ENCODE data around the gene MRFAP1. TPM values are rescaled to one million over a fixed set of nuclear protein-coding genes. Genes with fewer than 3 reads are reported as not detected.

MRFAP1 gene
- total RNA-seq, 3 donors from 2014 or later, result 116 to 134 (median 128) TPM

DNA sequence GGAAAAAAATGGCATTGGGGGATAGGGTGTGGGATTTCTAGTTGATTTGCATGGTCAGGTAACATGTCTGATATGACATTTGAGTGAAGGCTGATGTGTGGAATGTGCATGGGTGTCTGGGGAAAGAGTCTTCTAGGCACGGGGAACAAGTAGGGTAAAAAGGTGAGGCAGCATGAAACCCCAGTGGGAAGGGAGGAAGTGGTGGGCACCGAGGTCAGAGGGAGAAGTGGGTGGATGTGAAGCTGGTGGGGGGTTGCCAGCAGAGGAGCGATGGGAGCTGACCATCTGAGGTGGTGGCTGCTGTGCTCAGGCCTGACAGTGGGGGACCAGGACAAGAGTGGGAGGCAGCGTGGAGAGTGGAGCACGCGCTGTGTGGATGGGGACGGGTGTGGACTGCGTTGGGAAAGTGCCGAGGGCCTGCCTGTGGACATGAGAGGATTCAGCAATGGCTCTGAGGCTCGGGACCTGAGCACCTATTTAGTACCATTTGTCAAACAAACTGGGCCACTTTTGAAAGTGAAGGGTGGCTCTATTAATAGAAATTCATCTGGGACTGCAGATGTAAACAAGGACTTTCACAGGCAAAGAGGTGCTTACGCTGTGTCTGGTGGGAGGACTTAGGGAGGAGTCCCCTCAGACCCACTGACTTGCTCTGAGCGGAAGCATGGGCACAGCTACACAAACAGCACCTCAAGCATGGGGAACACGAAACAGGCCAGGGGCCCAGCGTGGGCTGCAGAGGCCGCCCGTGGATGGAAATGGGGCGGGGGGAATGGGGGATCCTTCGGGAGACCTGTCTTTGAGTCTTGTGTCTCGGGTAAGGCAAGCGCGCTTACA, 36.5 kb downstream of the MRFAP1 start:
- Mint-ChIP-seq H3K9me3 (peaks cover 6% of the 10 kb centered on the region), H3K36me3 (ENCODE audit: insufficient read depth) (peaks cover 47% of the 10 kb centered on the region), H3K27me3 (ENCODE audit: low read depth) (no peaks in the 10 kb centered on the region), H3K4me3 (peak overlapping the region; percentile 97), H3K4me1 (ENCODE audit: low read depth) (peaks cover 47% of the 10 kb centered on the region)
- DNase-seq (no peak), ATAC-seq (no peak)

DNA sequence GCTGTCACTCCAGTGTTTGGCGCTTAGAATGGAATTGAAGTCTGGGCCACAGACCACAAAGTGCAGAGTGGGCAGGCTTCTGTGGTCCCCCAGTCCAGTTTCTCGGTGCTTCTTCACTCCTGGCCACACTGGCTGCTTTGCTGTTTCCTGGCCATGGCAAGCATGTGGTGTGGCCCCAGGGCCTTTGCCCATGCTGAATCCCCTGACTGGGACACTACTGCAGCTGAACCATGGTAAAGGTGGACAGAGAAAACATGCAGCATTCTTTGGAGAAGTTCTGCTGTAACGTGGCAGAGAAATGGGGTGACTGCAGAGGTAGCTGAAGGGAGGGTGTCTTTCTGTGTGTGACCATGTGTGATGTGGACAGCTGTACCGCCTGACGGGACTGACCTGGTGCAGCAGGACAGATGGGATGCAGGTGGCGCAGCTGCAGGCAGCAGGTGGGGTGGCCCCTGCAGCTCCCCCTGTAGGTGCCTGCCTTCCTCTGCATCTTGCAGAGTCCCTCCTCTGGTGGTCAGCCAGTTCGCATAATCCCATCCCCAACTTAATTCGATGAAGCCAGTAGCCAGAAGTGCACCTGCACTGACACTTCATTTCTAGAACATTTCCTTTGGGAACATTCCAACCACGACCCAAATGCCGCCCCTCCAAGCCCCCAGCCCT, 40.0 kb downstream of the MRFAP1 start:
- ATAC-seq, result no peak

DNA sequence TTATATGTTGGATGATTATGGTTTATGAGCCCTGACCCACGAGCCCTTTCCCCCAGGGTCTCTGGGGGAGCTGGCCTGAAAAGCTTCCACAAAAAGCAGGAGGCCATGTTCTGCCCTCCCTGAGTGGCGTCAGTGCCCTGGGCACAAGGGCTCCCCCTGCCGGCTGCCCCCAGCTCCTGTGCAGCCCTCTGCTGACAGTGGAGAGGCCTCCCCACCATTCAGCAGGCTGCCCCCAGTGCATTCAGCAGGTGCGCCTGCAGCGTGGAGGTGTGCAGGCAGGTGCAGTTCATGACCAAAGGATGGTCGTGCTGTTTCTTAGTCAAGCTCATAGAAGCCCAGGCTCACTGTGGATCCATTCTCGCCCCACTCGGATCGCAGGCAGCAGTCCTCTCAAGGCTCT, 40.7 kb downstream of the MRFAP1 start:
- ATAC-seq (no peak), DNase-seq (no peak)
- H3K9me3 Mint-ChIP-seq, result peaks cover 6% of the 10 kb centered on the region
- no peak overlapping the region for H3K4me3 Mint-ChIP-seq
- no peaks in the 10 kb centered on the region for H3K27me3 Mint-ChIP-seq (ENCODE audit: low read depth)
- peaks cover 32% of the 10 kb centered on the region for H3K36me3 Mint-ChIP-seq (ENCODE audit: insufficient read depth)
- peaks cover 29% of the 10 kb centered on the region for H3K4me1 Mint-ChIP-seq (ENCODE audit: low read depth)

More for the DNA sequence above, 40.0 kb downstream of the MRFAP1 start:
- Mint-ChIP-seq H3K36me3 (ENCODE audit: insufficient read depth) (peaks cover 39% of the 10 kb centered on the region), H3K4me3 (no peak overlapping the region), H3K27me3 (ENCODE audit: low read depth) (no peaks in the 10 kb centered on the region), H3K4me1 (ENCODE audit: low read depth) (peaks cover 33% of the 10 kb centered on the region), H3K9me3 (peaks cover 6% of the 10 kb centered on the region)
- DNase-seq, result no peak

DNA sequence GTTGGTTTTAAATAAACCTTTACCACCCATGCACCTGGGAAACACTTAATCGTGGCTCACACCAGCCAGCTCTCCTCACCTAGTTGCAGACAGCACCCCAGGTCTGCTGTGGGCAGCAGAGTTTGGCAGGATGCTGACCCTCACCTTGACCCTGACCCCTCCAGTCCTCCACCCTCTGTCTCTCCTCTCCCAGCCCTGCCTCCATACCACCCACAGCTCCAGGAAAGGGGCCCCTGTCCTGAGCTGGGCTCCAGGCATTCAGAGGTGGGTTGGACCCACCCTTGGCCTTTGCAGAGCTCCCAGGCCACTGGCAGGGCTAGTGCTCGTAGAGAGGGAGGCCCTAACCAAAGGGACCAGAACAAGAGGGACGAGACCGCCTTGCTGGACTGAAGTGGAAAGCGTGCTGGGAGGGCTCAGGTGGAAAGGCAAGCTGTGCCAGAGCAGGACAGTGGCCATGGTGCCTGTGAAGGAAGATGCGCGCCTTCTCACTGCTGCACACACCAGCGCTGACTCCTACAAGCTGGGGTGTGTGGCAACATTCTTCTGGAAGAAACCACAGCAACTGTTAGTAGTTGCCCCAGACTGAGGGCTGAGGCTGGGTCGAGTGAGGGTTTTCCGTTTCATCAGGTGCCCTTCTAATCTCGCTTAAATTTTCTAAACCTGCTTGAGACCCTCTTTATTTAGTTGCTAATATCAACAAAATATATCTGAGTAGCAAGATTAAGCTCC, 42.5 kb downstream of the MRFAP1 start:
- ATAC-seq (no peak), DNase-seq (no peak)
- peaks cover 21% of the 10 kb centered on the region for H3K36me3 Mint-ChIP-seq (ENCODE audit: insufficient read depth)
- no peaks in the 10 kb centered on the region for H3K27me3 Mint-ChIP-seq (ENCODE audit: low read depth)
- peaks cover 27% of the 10 kb centered on the region for H3K4me1 Mint-ChIP-seq (ENCODE audit: low read depth)
- H3K9me3 Mint-ChIP-seq, result peaks cover 6% of the 10 kb centered on the region
- no peak overlapping the region for H3K4me3 Mint-ChIP-seq

DNA sequence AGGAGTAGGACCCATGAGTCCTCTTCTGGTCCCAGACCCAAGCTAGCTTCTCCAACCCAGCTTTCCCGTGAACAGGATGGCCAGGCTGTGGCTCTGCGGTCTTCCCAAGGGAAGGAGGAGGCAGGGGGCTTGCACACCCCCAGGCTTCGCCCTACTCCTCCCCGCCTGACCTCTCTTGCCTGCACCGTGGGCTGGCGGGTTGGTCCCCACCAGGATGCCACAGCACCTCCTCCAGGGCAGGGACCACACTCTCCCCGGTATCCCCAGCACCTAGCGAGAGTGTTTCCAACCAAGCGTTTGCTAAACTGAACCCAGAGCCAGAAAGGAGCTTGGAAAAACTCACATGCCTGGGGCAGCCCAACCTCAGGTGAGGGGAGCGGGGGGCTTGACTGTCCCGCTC, 44.2 kb downstream of the MRFAP1 start:
- H3K36me3 Mint-ChIP-seq (ENCODE audit: insufficient read depth), result peaks cover 14% of the 10 kb centered on the region
- H3K9me3 Mint-ChIP-seq, result peaks cover 6% of the 10 kb centered on the region
- DNase-seq (no peak), ATAC-seq (no peak)
- no peak overlapping the region for H3K4me3 Mint-ChIP-seq
- H3K4me1 Mint-ChIP-seq (ENCODE audit: low read depth), result peaks cover 34% of the 10 kb centered on the region
- no peaks in the 10 kb centered on the region for H3K27me3 Mint-ChIP-seq (ENCODE audit: low read depth)

DNA sequence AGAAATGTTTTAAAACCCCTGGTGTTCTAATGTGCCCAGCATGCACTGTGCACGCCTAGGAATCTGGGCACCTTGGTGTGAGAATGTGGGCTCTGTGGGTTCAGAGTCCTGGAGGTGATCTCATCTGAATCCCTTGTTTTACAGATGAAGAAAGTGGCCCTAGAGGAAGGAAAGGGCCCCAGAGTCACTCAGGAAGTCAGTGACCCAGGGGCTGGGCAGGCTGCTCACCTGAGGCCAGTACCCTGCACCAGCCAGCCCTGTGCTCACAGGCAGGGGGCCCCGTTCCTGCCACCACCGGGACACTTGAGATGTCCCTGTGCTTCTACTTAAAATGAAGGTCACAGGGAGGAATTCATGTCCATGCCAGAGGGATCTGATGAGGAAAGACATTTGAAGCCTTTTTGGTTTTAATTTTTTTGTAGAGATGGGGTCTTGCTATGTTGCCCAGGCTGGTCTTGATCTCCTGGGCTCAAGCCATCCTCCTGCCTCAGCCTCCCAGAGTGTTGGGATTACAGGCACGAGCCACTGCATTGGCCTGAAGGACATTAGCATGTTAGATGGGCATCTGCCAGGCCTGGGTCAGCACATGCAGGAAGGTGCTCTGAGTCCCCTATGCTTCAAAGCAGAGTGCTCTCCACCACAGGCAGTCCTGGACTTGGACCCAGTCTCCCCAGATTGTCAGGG, 45.8 kb downstream of the MRFAP1 start:
- DNase-seq (no peak), ATAC-seq (no peak)
- Mint-ChIP-seq H3K9me3 (no peaks in the 10 kb centered on the region), H3K4me3 (no peak overlapping the region), H3K4me1 (ENCODE audit: low read depth) (peaks cover 50% of the 10 kb centered on the region), H3K36me3 (ENCODE audit: insufficient read depth) (peaks cover 3% of the 10 kb centered on the region), H3K27me3 (ENCODE audit: low read depth) (no peaks in the 10 kb centered on the region)

DNA sequence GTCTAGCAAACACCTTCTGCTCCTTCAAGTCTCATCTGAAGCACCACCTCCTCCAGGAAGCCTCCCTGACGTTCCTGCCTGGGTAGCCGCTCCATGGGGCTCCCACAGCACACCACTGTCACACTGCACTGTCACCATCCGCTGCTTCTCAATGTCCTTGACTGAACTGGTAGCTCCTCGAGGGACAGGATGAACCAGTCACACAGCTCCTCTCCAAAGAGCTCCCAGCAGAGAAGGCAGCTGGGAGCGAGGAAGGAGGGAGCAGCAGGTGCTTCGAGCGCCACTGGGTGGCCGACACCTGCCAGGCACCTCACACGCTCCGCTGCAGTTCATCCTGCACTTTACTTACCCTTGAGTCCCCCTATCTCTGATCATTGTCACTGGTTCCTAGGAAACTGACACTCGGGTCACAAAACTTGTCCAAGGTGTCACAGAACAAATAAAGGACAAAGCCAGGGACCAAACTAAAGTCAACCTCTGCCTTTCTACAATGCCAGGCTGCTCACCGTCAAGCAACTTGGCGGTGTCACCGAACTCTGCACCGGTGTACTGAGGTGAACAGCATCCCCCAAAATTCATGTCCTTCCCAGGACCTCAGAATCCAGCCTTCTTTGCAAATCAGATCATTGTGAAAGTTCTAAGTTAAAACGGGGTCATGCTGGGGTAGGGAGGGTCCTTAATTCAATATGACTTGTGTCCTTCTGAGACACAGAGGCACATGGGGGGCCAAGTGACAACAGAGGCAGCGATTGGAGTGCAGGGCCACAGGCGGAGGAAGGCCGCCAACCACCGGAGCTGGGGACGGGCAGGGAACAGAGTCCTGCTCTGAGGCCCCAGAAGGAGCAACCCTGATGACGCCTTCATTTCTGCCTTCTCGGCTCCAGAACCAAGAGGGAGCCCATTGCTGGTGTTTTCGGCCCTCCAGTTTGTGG, 47.7 kb downstream of the MRFAP1 start:
- DNase-seq (no peak), ATAC-seq (no peak)
- H3K4me1 Mint-ChIP-seq (ENCODE audit: low read depth), result peaks cover 64% of the 10 kb centered on the region
- no peaks in the 10 kb centered on the region for H3K36me3 Mint-ChIP-seq (ENCODE audit: insufficient read depth)
- no peaks in the 10 kb centered on the region for H3K27me3 Mint-ChIP-seq (ENCODE audit: low read depth)
- peak overlapping the region; percentile 72 for H3K4me3 Mint-ChIP-seq
- H3K9me3 Mint-ChIP-seq, result no peaks in the 10 kb centered on the region

DNA sequence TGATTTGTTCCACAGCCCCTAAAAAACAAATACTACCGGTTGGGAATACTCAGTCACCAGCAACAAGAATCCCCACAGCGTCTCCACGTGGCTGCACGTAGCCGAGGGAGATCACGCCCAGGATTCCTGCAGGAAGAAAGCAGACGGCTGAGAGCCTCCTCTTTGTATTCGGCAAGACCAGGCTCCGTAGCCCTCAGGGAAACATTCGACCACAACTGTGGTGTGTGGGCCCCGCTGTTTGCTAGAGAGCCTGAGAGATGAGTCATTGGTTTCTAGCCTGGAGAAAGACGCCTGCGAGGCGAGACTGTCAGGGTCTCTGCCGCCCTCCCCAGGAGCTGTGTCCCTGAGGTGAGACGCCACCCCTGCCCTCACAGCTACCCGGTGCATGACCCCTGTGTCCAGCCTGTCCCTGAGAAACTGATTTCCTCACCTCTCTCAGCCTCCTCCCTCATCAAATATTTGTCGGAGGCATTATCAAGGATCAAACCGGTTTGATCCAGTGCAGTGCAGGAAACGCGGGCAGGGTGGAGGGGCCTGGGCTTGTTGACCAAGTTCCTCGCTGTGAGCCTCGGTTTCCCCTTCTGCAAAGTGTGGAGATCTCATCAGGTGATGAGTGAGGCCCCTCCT, 48.5 kb downstream of the MRFAP1 start:
- peak overlapping the region; percentile 72 for H3K4me3 Mint-ChIP-seq
- ATAC-seq, result peak; percentile 95 to 97
- DNase-seq, result peak; percentile 66
- H3K36me3 Mint-ChIP-seq (ENCODE audit: insufficient read depth), result no peaks in the 10 kb centered on the region
- H3K4me1 Mint-ChIP-seq (ENCODE audit: low read depth), result peaks cover 71% of the 10 kb centered on the region
- H3K27me3 Mint-ChIP-seq (ENCODE audit: low read depth), result no peaks in the 10 kb centered on the region
- H3K9me3 Mint-ChIP-seq, result no peaks in the 10 kb centered on the region

DNA sequence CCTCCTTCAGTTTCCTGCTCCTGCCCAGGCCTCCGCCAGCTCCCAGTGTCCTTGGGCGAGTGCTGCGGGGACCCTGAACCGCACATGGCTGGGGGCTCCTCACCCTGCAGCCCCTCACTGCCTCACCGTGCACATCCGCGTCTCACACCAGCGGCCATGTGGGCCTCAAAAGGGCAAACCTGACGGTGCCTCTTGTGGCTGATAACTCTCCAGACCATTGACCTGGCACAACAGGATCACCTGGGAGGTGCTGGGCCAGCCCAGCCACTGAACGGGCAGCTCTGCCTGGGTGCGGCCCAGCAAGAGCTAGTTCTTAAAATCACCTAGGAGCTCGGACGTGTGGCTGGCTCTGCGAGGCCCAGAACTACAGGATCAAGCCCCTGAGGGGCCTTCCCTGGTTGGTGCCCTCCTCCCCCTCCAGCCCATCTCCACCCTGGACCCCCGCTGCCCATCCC, 49.0 kb downstream of the MRFAP1 start:
- Mint-ChIP-seq H3K4me1 (ENCODE audit: low read depth) (peaks cover 77% of the 10 kb centered on the region), H3K36me3 (ENCODE audit: insufficient read depth) (no peaks in the 10 kb centered on the region), H3K4me3 (peak overlapping the region; percentile 72), H3K9me3 (no peaks in the 10 kb centered on the region), H3K27me3 (ENCODE audit: low read depth) (no peaks in the 10 kb centered on the region)
- DNase-seq, result no peak
- peak in 1 of 2 donors; percentile 6 for ATAC-seq

Other genes with a start within 250 kb of the MRFAP1 start
- not detected for gene PPP2R2C, start 168.1 kb upstream of the MRFAP1 start, total RNA-seq
- gene MAN2B2, start 65.5 kb upstream of the MRFAP1 start, total RNA-seq, result 10 to 100 TPM; 11.9 to 13.4 (median 12.7) TPM
- 1 to 10 TPM in 2 of 3 donors, not detected in 1; 1.3 to 2.8 TPM for gene S100P, start 53.2 kb downstream of the MRFAP1 start, total RNA-seq
- 10 to 100 TPM; 47.0 to 53.2 (median 52.4) TPM for gene MRFAP1L1, start 69.2 kb downstream of the MRFAP1 start, total RNA-seq
- gene BLOC1S4, start 75.5 kb downstream of the MRFAP1 start, total RNA-seq, result 10 to 100 TPM; 24.4 to 27.4 (median 26.0) TPM
- gene KIAA0232, start 142.0 kb downstream of the MRFAP1 start, total RNA-seq, result 10 to 100 TPM; 14.5 to 20.0 (median 18.9) TPM

Data from activated T-cell treated with anti-CD3 and anti-CD28 coated beads, Interleukin-2, amount 50 U/mL, for 4 hours (primary cell).